HCT116 (cell line): ENCODE results near the gene HYOU1. TPM values are rescaled to one million over a fixed set of nuclear protein-coding genes. Genes with fewer than 3 reads are reported as not detected.

Experiments used
- ATAC-seq: fragments of 200-7000 bp; cut with Tn5 transposase; 2 replicates; pipeline ENCODE4 v1.9.1; 2020; ENCODE audit warnings: mild to moderate bottlenecking, moderate library complexity
- BruUV-seq: library from RNA; stranded (reverse); fragments of 400-500 nt; replicated peaks from 2 replicates; lab custom pipeline; 2021; lab: Mats Ljungman, UMichigan
- CTCF ChIA-PET: fragments of 300-600 bp; sonication (Branson Sonifier 250); formaldehyde crosslinking; loops from one replicate; lab custom pipeline; 2021; ENCODE audit warnings: antibody characterized with exemption; lab: Charles Lee
- POLR2A ChIA-PET: fragments of 300-600, 350-600 bp; sonication (Branson Sonifier 250); formaldehyde crosslinking; loops from one replicate; lab custom pipeline; 2021; ENCODE audit warnings: antibody characterized with exemption; lab: Charles Lee
- RAD21 ChIA-PET, 2 experiments: fragments of 300-600 bp; sonication (Branson Sonifier 250); formaldehyde crosslinking; loops; one replicate each; lab custom pipeline; 2023; ENCODE audit warnings: low total read pairs in 2 of 2; ENCODE audit not compliant: uncharacterized antibody in 2 of 2, unreplicated experiment in 2 of 2, low non-redundant PET in 1 of 2; lab: Charles Lee
- DNase-seq: peaks from one replicate; pipeline ENCODE4 v3.0.0-alpha.2; 2010; ENCODE audit warnings: low read depth, low spot score
- H2AFZ ChIP-seq: fragments of 200-600 bp; shearing (Covaris generic), sonication (generic); 2 replicates; pipeline ENCODE4 v1.6.1; 2017; ENCODE audit warnings: low read depth, mixed run types, mixed read lengths, antibody characterized with exemption, low read length; ENCODE audit not compliant: poor library complexity, severe bottlenecking
- H3K27ac ChIP-seq: 2 replicates; pipeline ENCODE4 v1.5.1; 2012; ENCODE audit warnings: low read depth, low read length
- H3K27me3 ChIP-seq: fragments of 200-600 bp; sonication (generic); 2 replicates; pipeline ENCODE4 v1.6.1; 2016; ENCODE audit warnings: mixed run types, low read length, mixed read lengths; ENCODE audit not compliant: insufficient read depth
- H3K36me3 ChIP-seq, 2 experiments: fragments of 200-500 bp in 1 of 2; fragments of 200-600 bp in 1 of 2; sonication (Bioruptor generic) in 1 of 2; sonication (generic) in 1 of 2; 2 replicates each; pipeline versions ENCODE4 v1.5.1 to v1.6.1; 2014 to 2016; ENCODE audit warnings: low read length in 2 of 2, inconsistent platforms in 1 of 2, mixed read lengths in 1 of 2, mixed run types in 1 of 2; ENCODE audit not compliant: insufficient read depth in 2 of 2, control insufficient read depth in 1 of 2
- H3K4me1 ChIP-seq, 2 experiments: fragments of 200-600 bp in 1 of 2; sonication (generic) in 1 of 2; 2 replicates each; pipeline versions ENCODE4 v1.5.1 to v1.6.1; 2012 to 2017; ENCODE audit warnings: low read length in 2 of 2, inconsistent platforms in 1 of 2, mild to moderate bottlenecking in 1 of 2, mixed read lengths in 1 of 2, mixed run types in 1 of 2, moderate library complexity in 1 of 2; ENCODE audit not compliant: insufficient read depth in 2 of 2, control insufficient read depth in 1 of 2
- H3K4me2 ChIP-seq: fragments of 200-600 bp; sonication (generic); 2 replicates; pipeline ENCODE4 v1.6.1; 2017; ENCODE audit warnings: mixed run types, low read length, mixed read lengths
- H3K4me3 ChIP-seq, 2 experiments: fragments of 200-600 bp in 1 of 2; sonication (generic) in 1 of 2; replicated peaks in 1 of 2; 2 replicates each; pipeline ENCODE4 v1.5.1; 2011 to 2016; ENCODE audit warnings: low read length in 2 of 2, control low read depth in 1 of 2, low read depth in 1 of 2, mild to moderate bottlenecking in 1 of 2, mixed read lengths in 1 of 2, mixed run types in 1 of 2
- H3K79me2 ChIP-seq: fragments of 200-600 bp; sonication (generic); 2 replicates; pipeline ENCODE4 v1.6.1; 2017; ENCODE audit warnings: mild to moderate bottlenecking, mixed run types, low read length, moderate library complexity, mixed read lengths; ENCODE audit not compliant: insufficient read depth
- H3K9ac ChIP-seq: fragments of 200-600 bp; sonication (generic); 2 replicates; pipeline ENCODE4 v1.6.1; 2016; ENCODE audit warnings: low read length, mixed read lengths
- H3K9me2 ChIP-seq: fragments of 200-600 bp; sonication (generic), shearing (Covaris generic); 2 replicates; pipeline ENCODE4 v1.6.1; 2017; ENCODE audit warnings: mixed run types, mild to moderate bottlenecking, moderate library complexity; ENCODE audit not compliant: insufficient read depth
- H3K9me3 ChIP-seq, 2 experiments: fragments of 200-500 bp in 1 of 2; fragments of 200-600 bp in 1 of 2; sonication (Bioruptor generic) in 1 of 2; sonication (generic) in 1 of 2; 2 replicates each; pipeline ENCODE4 v1.6.1; 2014 to 2017; ENCODE audit warnings: low read length in 2 of 2, mixed read lengths in 2 of 2, inconsistent platforms in 1 of 2, low read depth in 1 of 2, mild to moderate bottlenecking in 1 of 2, mixed run types in 1 of 2, moderate library complexity in 1 of 2; ENCODE audit not compliant: control insufficient read depth in 1 of 2, insufficient read depth in 1 of 2
- H4K20me1 ChIP-seq: fragments of 200-600 bp; sonication (generic), shearing (Covaris generic); 2 replicates; pipeline ENCODE4 v1.6.1; 2017; ENCODE audit warnings: mixed run types, mild to moderate bottlenecking, moderate library complexity; ENCODE audit not compliant: insufficient read depth
- EZH2phosphoT487 ChIP-seq: fragments of 200-600 bp; IDR thresholded peaks from 2 replicates; pipeline ENCODE4 v1.6.1; 2018; ENCODE audit warnings: antibody characterized with exemption, borderline replicate concordance
- POLR2A ChIP-seq: IDR thresholded peaks from 2 replicates; pipeline ENCODE4 v1.7.0; 2011; ENCODE audit warnings: borderline replicate concordance; ENCODE audit not compliant: insufficient read depth, insufficient read length; ENCODE audit errors: extremely low read depth
- POLR2AphosphoS5 ChIP-seq: IDR thresholded peaks from 2 replicates; pipeline ENCODE4 v1.6.1; 2011; ENCODE audit warnings: mild to moderate bottlenecking, low read depth, low read length, moderate library complexity
- RAD21 ChIP-seq: IDR thresholded peaks from 2 replicates; pipeline ENCODE4 v1.6.1; 2012; ENCODE audit warnings: low read depth, mild to moderate bottlenecking
- SIN3A ChIP-seq: IDR thresholded peaks from 2 replicates; pipeline ENCODE4 v1.6.1; 2012; ENCODE audit warnings: low read depth
- TCF7L2 ChIP-seq: IDR thresholded peaks from 2 replicates; pipeline ENCODE4 v1.7.0; 2011; ENCODE audit warnings: borderline replicate concordance, inconsistent platforms; ENCODE audit not compliant: insufficient read depth, insufficient read length; ENCODE audit errors: extremely low read depth
- intact Hi-C: fragments of 100-400 bp; cut with micrococcal nuclease; formaldehyde crosslinking; loops from 2 replicates; pipeline ENCODE4 v1.10.0; 2022
- total RNA-seq: library from RNA; stranded (reverse); gene quantifications from one replicate; pipeline ENCODE4 v1.2.1, GENCODE V29; 2021; ENCODE audit not compliant: unreplicated experiment

HYOU1 gene
- total RNA-seq, 1 experiment from 2014 or later: 181 TPM

DNA sequence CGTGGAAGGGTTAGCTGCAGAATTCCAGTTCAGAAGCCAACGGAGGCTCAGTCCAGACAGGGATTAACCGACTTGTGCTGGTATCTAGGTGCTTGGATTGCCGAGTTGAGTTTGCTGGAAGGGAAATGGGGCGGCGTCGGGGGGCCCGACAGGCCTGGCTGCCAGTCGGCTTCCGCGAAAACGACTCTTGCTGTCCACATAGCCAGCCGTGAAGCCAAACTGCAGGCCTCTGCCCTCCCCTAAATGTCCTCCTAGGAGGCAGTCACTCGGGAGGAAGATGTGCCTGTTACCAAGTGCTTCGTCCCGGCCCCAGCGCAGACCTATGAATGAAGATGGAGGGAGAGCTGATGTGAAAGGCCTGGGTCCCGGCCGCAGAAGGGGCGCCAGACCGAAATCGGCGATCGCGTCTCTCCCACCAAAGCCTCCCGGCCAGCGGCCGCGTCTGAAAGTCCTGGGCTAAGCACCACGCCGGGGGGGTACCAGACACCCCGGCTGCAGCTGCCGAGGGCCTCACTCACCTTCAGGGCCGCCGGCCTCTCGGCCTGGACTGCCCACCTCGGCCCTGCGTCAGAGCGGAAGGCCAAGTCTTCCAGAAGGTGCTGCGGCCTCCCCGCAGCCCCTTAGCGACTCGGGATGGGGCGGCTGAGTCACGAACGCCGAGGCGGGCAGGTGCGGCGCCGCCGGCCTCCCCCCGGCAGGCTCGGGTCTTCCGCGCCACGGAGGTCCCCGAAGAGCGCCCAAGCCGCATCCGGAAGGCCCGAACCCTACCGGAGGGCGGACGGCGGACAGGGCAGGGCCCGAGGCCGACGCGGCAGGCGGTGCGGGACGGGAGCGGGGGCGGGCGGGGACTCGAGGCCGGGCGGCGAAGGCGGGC, 37.2 kb upstream of the HYOU1 start:
- Histone ChIP-seq H3K4me3 (peak overlapping the region; percentile 83 to 97), H3K27ac (peak overlapping the region; percentile 93), H3K4me1 (peaks cover 12 to 23% of the 10 kb centered on the region in 2 experiments), H3K79me2 (peaks cover 36% of the 10 kb centered on the region), H3K9me2 (no peaks in the 10 kb centered on the region), H3K27me3 (no peaks in the 10 kb centered on the region), H3K9me3 (no peaks in the 10 kb centered on the region), H3K36me3 (peaks cover 14 to 45% of the 10 kb centered on the region in 2 experiments), H4K20me1 (peaks cover 11% of the 10 kb centered on the region; the same call in 1 of the 2 replicates), H3K4me2 (peak overlapping the region; percentile 80), H3K9ac (peak overlapping the region; percentile 99), H2AFZ (no peak overlapping the region)
- ChIA-PET CTCF (interaction anchor here (1.1 to 2.6 kb wide), 3 partner anchors 8 to 244 kb away, joined by 3 to 20 read pairs (median 4); partner anchors contain the start of gene HMBS), POLR2A (interaction anchor here (0.9 to 2.6 kb wide), 10 partner anchors 8 to 267 kb away, joined by 3 to 27 read pairs (median 4); partner anchors contain the start of genes C2CD2L, HINFP, HMBS and NLRX1), RAD21 (interaction anchor here in 1 of 2 experiments (0.6 kb wide), 1 partner anchor 33 kb away, joined by 9 read pairs; no protein-coding TSS in a partner anchor)
- ATAC-seq: peak; percentile 5
- no peak for DNase-seq
- intact Hi-C loops: no loop called here
- BruUV-seq: no TSS peak
- TF ChIP-seq POLR2AphosphoS5 (peak; percentile 49), TCF7L2 (no peak), POLR2A (peak; percentile 57), EZH2phosphoT487 (no peak), SIN3A (no peak), RAD21 (no peak)
